GM18508 (cell line): ENCODE data around the gene RAB6B.

Experiments used
- ATAC-seq: cut with Tn5 transposase; IDR thresholded peaks from one replicate; pipeline ENCODE4 v1.9.1; 2021; ENCODE audit warnings: moderate number of reproducible peaks; ENCODE audit not compliant: insufficient read depth, unreplicated experiment

The RAB6B gene

GRCh38 chr3:133881939-133882825, 13.5 kb downstream of the RAB6B start:
- no peak for ATAC-seq

GRCh38 chr3:133881492-133881891, 14.2 kb downstream of the RAB6B start:
- ATAC-seq: no peak

- no peak for ATAC-seq
Observed at GRCh38 chr3:133880886-133881455, 14.7 kb downstream of the RAB6B start.

GRCh38 chr3:133880287-133880686, 15.4 kb downstream of the RAB6B start:
- ATAC-seq: no peak

GRCh38 chr3:133878518-133878917, 17.2 kb downstream of the RAB6B start:
- ATAC-seq: no peak

GRCh38 chr3:133877221-133877620, 18.5 kb downstream of the RAB6B start:
- no peak for ATAC-seq

- ATAC-seq: no peak
Observed at GRCh38 chr3:133874761-133875438, 20.8 kb downstream of the RAB6B start.

- ATAC-seq: no peak
Observed at GRCh38 chr3:133874344-133874743, 21.3 kb downstream of the RAB6B start.

- ATAC-seq: no peak
Observed at GRCh38 chr3:133872781-133873180, 22.9 kb downstream of the RAB6B start.

GRCh38 chr3:133872161-133872560, 23.5 kb downstream of the RAB6B start:
- no peak for ATAC-seq

- ATAC-seq: no peak
Observed at GRCh38 chr3:133871368-133872090, 24.2 kb downstream of the RAB6B start.

GRCh38 chr3:133870822-133871221, 24.9 kb downstream of the RAB6B start:
- no peak for ATAC-seq

- ATAC-seq: no peak
Observed at GRCh38 chr3:133869586-133869985, 26.1 kb downstream of the RAB6B start.

GRCh38 chr3:133868758-133869475, 26.8 kb downstream of the RAB6B start:
- ATAC-seq: no peak

- ATAC-seq: no peak
Observed at GRCh38 chr3:133868186-133868585, 27.5 kb downstream of the RAB6B start.

- no peak for ATAC-seq
Observed at GRCh38 chr3:133866141-133866540, 29.5 kb downstream of the RAB6B start.

- ATAC-seq: no peak
Observed at GRCh38 chr3:133865136-133865855, 30.4 kb downstream of the RAB6B start.

- ATAC-seq: no peak
Observed at GRCh38 chr3:133864616-133865015, 31.1 kb downstream of the RAB6B start.

GRCh38 chr3:133863911-133864310, 31.8 kb downstream of the RAB6B start:
- no peak for ATAC-seq
